Gastroesophageal sphincter (tissue), 4 donors: ENCODE measurements around the gene ATP2A3. TPM values are rescaled to one million over a fixed set of nuclear protein-coding genes. Genes with fewer than 3 reads are reported as not detected.

Experiments used
- ATAC-seq: fragments of 150-250 bp; one replicate; pipeline ENCODE4 v1.9.1; 2016; ENCODE audit warnings: mild to moderate bottlenecking, moderate library complexity
- H3K27ac ChIP-seq, 4 donors: fragments of 200-600 bp; sonication (generic) in 3 of 4; 1 replicate in 3 of 4; 2 replicates in 1 of 4; pipeline ENCODE4 v1.5.1; 2016 to 2019
- H3K27me3 ChIP-seq: fragments of 200-600 bp; sonication (generic); one replicate; pipeline ENCODE4 v1.5.1; 2019
- H3K36me3 ChIP-seq, 2 donors: fragments of 200-600 bp; sonication (generic); one replicate each; pipeline ENCODE4 v1.5.1; 2019; ENCODE audit warnings: control low read depth in 1 of 2
- H3K4me1 ChIP-seq, 3 donors: fragments of 200-600 bp; sonication (generic); 1 replicate in 2 of 3; 2 replicates in 1 of 3; pipeline ENCODE4 v1.5.1; 2016 to 2019; ENCODE audit warnings: control low read depth in 2 of 3
- H3K4me3 ChIP-seq, 2 donors: fragments of 200-600 bp; sonication (generic); one replicate each; pipeline ENCODE4 v1.5.1; 2019; ENCODE audit warnings: mild to moderate bottlenecking in 1 of 2, moderate library complexity in 1 of 2
- H3K9me3 ChIP-seq, 3 donors: fragments of 200-600 bp; sonication (generic); one replicate each; pipeline ENCODE4 v1.5.1; 2017 to 2019; ENCODE audit warnings: control low read depth in 2 of 3
- CTCF ChIP-seq, 4 experiments: fragments of 200-600 bp in 2 of 4; fragments of 450-650 bp in 2 of 4; sonication (generic) in 1 of 4; IDR thresholded peaks; one replicate each; pipeline ENCODE4 v1.5.1; 2017 to 2019; ENCODE audit warnings: antibody characterized with exemption in 4 of 4, mild to moderate bottlenecking in 2 of 4, moderate library complexity in 2 of 4
- EP300 ChIP-seq: sonication (generic); formaldehyde crosslinking; IDR thresholded peaks from one replicate; pipeline ENCODE4 v1.6.1; 2017; ENCODE audit warnings: antibody characterized with exemption, mild to moderate bottlenecking
- POLR2A ChIP-seq, 2 donors: fragments of 450-650 bp; IDR thresholded peaks; one replicate each; pipeline ENCODE4 v1.6.1; 2017; ENCODE audit warnings: antibody characterized with exemption in 2 of 2, mild to moderate bottlenecking in 2 of 2, moderate library complexity in 1 of 2
- POLR2AphosphoS5 ChIP-seq: sonication (generic); formaldehyde crosslinking; IDR thresholded peaks from one replicate; pipeline ENCODE4 v1.6.1; 2017; ENCODE audit warnings: antibody characterized with exemption
- WGBS, 2 donors: methylation state at CpG; one replicate each; pipeline ENCODE4 v1.1.5; 2018; ENCODE audit warnings: low coverage in 1 of 2; 5-methylcytosine and 5-hydroxymethylcytosine counted together
- total RNA-seq, 4 donors: library from RNA; depleted of rRNA; stranded (reverse); fragments of >200 nt; gene quantifications; one replicate each; pipeline ENCODE4 v1.1.0, GENCODE V29; 2016

Gene ATP2A3
- total RNA-seq, 4 donors from 2014 or later, result 5.9 to 35.9 (median 18.1) TPM

GRCh38 chr17:3982113-3982512, 17.9 kb upstream of the ATP2A3 start:
- peaks cover 0 to 33% (median 0%) of the 10 kb centered on the region in 3 donors for H3K4me1 ChIP-seq
- H3K9me3 ChIP-seq, result peaks cover 0 to 10% (median 0%) of the 10 kb centered on the region in 3 donors
- no peak for TF ChIP-seq CTCF (IDR thresholded peaks at IDR 0.05)
- TF ChIP-seq POLR2AphosphoS5, result no peak
- TF ChIP-seq EP300, result no peak
- TF ChIP-seq POLR2A (IDR thresholded peaks at IDR 0.05), result no peak
- H3K27me3 ChIP-seq, result peaks cover 4% of the 10 kb centered on the region
- no peak overlapping the region for H3K4me3 ChIP-seq
- no peak overlapping the region for H3K27ac ChIP-seq
- 87% methylated on average over 3 of the region's 21 CpGs; no CpG with 5 or more reads in 1 of the 2 donors for WGBS, 2 donors
- H3K36me3 ChIP-seq, result no peaks in the 10 kb centered on the region
- ATAC-seq, result no peak

- Histone ChIP-seq H3K27me3 (peaks cover 4% of the 10 kb centered on the region), H3K9me3 (peaks cover 0 to 10% (median 0%) of the 10 kb centered on the region in 3 donors), H3K4me3 (no peak overlapping the region), H3K27ac (no peak overlapping the region), H3K4me1 (peaks cover 0 to 34% (median 4%) of the 10 kb centered on the region in 3 donors), H3K36me3 (no peaks in the 10 kb centered on the region)
- 96 to 100% methylated on average over 4 to 5 of the region's 23 CpGs for WGBS, 2 donors
- ATAC-seq, result no peak
- no peak for TF ChIP-seq POLR2AphosphoS5
Measured at GRCh38 chr17:3981455-3981854, 17.2 kb upstream of the ATP2A3 start.

GRCh38 chr17:3980381-3981014, 16.3 kb upstream of the ATP2A3 start:
- H3K27ac ChIP-seq, result no peak overlapping the region
- no peaks in the 10 kb centered on the region for H3K27me3 ChIP-seq
- H3K4me1 ChIP-seq, result peaks cover 0 to 34% (median 9%) of the 10 kb centered on the region in 3 donors
- no peak for TF ChIP-seq POLR2A (IDR thresholded peaks at IDR 0.05)
- TF ChIP-seq EP300, result no peak
- no peak for TF ChIP-seq POLR2AphosphoS5
- no peak for TF ChIP-seq CTCF (IDR thresholded peaks at IDR 0.05)
- H3K36me3 ChIP-seq, result no peaks in the 10 kb centered on the region
- 66 to 68% methylated on average over 8 to 10 of the region's 19 CpGs for WGBS, 2 donors
- H3K9me3 ChIP-seq, result peaks cover 0 to 12% (median 0%) of the 10 kb centered on the region in 3 donors
- no peak for ATAC-seq
- no peak overlapping the region for H3K4me3 ChIP-seq

- Histone ChIP-seq H3K27ac (no peak overlapping the region), H3K36me3 (no peaks in the 10 kb centered on the region), H3K4me1 (peaks cover 0 to 34% (median 9%) of the 10 kb centered on the region in 3 donors), H3K27me3 (no peaks in the 10 kb centered on the region), H3K9me3 (peaks cover 0 to 23% (median 0%) of the 10 kb centered on the region in 3 donors), H3K4me3 (no peak overlapping the region)
- WGBS, 2 donors, result 75 to 100% methylated on average over 3 of the region's 4 CpGs
- TF ChIP-seq CTCF (IDR thresholded peaks at IDR 0.05) (no peak), POLR2AphosphoS5 (no peak), POLR2A (IDR thresholded peaks at IDR 0.05) (no peak), EP300 (no peak)
- ATAC-seq, result no peak
Measured at GRCh38 chr17:3979290-3979611, 15.0 kb upstream of the ATP2A3 start.

- peak; percentile 55 for ATAC-seq
- peak overlapping the region in 1 of 4 donors; percentile 65 for H3K27ac ChIP-seq
- peaks cover 0 to 23% (median 0%) of the 10 kb centered on the region in 3 donors for H3K9me3 ChIP-seq
- H3K36me3 ChIP-seq, result no peaks in the 10 kb centered on the region
- TF ChIP-seq EP300 (no peak), POLR2AphosphoS5 (no peak), POLR2A (IDR thresholded peaks at IDR 0.05) (no peak), CTCF (IDR thresholded peaks at IDR 0.05) (no peak)
- H3K4me3 ChIP-seq, result no peak overlapping the region
- no peaks in the 10 kb centered on the region for H3K27me3 ChIP-seq
- peaks cover 0 to 28% (median 9%) of the 10 kb centered on the region in 3 donors for H3K4me1 ChIP-seq
- WGBS, 2 donors, result 68 to 82% methylated on average over 4 to 5 of the region's 6 CpGs
Measured at GRCh38 chr17:3978421-3979289, 14.4 kb upstream of the ATP2A3 start.
